ENCODE results near the gene PSAPL1.

DNA sequence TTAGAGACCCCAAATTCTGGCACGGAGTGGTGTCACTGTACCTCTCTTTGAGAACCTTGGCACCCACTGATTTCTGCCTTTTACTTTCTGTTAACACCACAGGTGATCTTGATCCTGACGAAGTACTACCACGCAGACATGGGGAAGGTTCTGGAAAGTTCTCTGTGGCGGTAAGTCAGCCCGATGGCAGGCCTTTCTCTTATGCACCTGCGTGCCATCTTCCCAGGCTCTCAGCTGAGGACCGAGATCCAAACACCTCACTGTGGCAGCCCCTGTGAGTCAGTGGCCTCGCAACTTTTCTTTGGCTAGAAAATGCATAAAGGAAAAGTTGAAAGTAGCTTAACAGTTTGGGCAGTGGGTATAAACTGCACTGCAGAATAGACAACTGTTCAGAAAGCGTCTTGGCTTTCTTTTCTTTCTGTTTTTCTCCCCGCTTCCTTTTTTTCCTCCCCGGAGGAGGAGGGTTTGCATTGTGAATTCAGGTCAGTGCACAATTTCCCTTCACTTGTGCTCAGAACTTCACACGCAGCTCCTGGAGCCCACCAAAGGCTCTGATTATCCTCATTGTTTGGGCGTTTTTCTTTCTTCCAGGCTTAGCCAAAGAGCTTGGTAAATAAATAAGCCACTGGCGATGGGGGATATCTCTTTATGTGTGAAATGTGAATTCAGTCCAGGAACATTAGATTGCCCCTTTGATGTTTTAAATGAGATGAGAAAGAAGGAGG lies 38.4 kb downstream of the PSAPL1 start:
- no peak for TF ChIP-seq EP300 (conservative IDR thresholded peaks at IDR 0.05; ENCODE audit: poor library complexity, severe bottlenecking)
- TF ChIP-seq, protein P1, sequence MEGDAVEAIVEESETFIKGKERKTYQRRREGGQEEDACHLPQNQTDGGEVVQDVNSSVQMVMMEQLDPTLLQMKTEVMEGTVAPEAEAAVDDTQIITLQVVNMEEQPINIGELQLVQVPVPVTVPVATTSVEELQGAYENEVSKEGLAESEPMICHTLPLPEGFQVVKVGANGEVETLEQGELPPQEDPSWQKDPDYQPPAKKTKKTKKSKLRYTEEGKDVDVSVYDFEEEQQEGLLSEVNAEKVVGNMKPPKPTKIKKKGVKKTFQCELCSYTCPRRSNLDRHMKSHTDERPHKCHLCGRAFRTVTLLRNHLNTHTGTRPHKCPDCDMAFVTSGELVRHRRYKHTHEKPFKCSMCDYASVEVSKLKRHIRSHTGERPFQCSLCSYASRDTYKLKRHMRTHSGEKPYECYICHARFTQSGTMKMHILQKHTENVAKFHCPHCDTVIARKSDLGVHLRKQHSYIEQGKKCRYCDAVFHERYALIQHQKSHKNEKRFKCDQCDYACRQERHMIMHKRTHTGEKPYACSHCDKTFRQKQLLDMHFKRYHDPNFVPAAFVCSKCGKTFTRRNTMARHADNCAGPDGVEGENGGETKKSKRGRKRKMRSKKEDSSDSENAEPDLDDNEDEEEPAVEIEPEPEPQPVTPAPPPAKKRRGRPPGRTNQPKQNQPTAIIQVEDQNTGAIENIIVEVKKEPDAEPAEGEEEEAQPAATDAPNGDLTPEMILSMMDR (IDR thresholded peaks at IDR 0.05; ENCODE audit: poor library complexity, severe bottlenecking), result no peak
- TF ChIP-seq, protein P2, sequence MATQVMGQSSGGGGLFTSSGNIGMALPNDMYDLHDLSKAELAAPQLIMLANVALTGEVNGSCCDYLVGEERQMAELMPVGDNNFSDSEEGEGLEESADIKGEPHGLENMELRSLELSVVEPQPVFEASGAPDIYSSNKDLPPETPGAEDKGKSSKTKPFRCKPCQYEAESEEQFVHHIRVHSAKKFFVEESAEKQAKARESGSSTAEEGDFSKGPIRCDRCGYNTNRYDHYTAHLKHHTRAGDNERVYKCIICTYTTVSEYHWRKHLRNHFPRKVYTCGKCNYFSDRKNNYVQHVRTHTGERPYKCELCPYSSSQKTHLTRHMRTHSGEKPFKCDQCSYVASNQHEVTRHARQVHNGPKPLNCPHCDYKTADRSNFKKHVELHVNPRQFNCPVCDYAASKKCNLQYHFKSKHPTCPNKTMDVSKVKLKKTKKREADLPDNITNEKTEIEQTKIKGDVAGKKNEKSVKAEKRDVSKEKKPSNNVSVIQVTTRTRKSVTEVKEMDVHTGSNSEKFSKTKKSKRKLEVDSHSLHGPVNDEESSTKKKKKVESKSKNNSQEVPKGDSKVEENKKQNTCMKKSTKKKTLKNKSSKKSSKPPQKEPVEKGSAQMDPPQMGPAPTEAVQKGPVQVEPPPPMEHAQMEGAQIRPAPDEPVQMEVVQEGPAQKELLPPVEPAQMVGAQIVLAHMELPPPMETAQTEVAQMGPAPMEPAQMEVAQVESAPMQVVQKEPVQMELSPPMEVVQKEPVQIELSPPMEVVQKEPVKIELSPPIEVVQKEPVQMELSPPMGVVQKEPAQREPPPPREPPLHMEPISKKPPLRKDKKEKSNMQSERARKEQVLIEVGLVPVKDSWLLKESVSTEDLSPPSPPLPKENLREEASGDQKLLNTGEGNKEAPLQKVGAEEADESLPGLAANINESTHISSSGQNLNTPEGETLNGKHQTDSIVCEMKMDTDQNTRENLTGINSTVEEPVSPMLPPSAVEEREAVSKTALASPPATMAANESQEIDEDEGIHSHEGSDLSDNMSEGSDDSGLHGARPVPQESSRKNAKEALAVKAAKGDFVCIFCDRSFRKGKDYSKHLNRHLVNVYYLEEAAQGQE (IDR thresholded peaks at IDR 0.05; ENCODE audit: borderline replicate concordance), result no peak
